Stimulated activated CD4-positive, alpha-beta T cell treated with anti-CD3 and anti-CD28 coated beads, Interleukin-2, amount 100 ng/mL, for 24 hours (primary cell): ENCODE data around the gene MYDGF.
"Not testable (repeated sequence)": the region's sequence is repeated elsewhere in the genome, so short reads cannot be mapped to it uniquely, and the experiment has no call there.

Experiments
- DNase-seq, 2 donors: peaks; one replicate each; pipeline ENCODE4 v3.0.0-alpha.2; 2020

MYDGF gene

DNA sequence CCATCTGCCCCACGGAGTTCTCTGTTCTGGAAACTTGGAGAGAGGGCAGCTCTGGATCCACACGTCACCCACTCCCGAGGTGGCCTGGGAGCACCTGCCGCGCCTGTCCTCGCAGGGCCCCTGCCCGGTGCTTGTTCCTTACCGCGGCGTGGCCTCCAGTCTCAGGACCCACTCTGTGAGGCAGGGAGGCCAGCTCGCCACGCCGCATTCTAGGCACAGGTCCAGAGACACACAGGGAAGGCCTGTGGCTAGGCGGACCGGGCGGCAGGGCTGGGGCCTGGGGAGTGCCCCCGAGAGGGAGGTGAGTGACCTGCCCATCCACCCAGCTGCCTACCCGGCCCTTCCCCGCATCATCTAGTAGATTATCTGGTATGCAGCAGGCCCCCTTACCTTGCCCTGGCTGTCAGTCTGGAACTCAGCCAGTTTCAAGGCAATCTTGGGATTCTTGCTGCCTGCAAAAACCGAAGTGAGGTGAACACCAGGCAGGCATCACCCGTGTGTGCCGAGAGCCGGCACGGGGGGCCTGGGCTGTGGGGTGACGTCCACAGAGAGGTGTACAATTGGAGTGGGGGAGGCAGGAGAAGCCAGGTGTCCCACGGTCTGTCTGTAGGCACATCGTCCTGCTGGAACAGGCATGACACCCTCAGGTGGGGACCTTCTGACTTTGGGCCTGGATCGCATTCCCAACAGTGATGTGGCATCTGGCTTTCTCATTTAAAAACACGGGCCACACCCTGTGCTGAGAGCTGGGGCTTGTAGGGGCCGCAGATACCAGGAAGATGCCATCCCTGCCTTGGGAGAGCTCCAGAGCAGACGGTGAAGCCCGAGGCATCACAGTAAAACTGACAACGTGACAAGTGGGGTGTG, 29.9 kb upstream of the MYDGF start:
- no peak for DNase-seq

DNA sequence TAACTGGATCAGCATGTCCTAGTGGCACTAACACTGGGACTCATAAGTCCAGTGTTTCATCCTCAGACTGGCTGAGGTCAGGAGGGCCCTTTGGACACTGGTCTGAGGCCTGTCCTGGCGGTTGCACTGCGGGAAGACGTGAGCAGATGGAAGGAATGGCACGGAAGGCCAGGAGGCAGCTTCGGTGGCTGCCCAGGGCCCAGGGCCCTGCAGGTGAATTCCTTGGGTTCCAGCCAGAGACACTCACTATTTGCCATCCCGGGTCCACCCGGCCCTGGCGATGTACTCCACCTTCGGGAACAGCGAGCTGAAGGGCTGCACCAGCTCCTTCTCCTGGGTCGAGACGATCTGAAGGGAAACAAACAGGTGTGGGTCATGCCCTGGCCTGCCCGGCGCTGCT, 27.2 kb upstream of the MYDGF start:
- no peak for DNase-seq

DNA sequence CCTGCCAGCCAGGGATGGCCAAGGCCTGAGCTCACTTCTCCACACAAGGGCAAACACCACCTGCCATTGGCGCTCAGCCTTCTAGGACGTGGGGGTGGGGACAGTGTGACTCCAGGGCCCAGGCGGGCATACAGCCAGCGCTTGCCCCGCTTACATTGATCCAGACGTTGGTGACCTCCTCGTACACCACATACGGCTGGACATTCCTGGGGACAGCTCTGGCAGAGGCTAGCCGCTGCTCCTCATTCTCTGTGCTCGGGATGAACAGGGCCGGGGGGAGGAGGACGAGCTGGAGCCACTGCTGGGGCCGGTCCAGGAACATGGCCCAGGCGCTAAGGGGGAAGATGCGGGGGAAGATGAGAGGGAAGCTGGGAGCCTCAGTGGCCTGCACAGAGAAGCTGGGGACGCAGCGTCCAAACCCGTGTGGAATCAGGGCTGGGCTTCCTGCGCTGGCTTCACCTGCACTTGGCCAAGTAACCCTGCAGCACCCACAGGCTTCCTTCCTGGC, 25.1 kb upstream of the MYDGF start:
- no peak for DNase-seq

DNA sequence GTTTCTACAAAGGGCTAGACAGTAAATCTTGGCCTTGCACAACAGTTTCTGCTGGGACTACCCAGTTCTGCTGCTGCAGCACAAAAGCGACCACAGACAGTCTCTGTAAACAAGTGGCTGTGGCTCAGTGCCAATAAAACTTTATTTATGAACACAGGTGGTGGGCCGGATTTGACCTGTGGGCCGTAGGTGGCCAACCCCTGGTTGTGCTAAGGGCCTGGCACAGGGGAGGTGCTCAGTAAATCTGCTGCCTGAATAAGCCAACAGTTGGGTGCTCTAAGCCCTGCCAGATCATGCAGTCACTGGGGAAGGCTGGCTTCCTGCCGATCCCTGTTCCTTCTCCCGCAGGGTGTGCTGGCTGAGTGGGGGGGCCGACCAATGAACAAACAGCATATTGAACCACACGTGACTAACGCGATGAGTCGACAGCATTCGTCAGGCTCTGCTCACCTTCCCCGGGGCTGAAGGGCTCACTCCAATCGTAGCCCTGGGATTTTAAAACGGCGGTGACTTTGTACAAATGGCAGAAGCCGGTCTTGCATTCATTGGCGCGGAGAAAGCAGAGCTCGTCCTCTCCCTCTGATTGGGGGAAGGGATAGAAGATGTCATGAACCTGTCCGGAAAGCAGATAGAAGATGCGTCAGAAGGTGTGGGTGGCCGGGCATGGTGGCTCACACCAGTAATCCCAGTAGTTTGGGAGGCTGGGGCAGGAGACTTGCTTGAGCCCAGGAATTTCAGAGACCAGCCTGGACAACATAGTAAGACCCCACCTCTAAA, 24.3 kb upstream of the MYDGF start:
- DNase-seq, result no peak

DNA sequence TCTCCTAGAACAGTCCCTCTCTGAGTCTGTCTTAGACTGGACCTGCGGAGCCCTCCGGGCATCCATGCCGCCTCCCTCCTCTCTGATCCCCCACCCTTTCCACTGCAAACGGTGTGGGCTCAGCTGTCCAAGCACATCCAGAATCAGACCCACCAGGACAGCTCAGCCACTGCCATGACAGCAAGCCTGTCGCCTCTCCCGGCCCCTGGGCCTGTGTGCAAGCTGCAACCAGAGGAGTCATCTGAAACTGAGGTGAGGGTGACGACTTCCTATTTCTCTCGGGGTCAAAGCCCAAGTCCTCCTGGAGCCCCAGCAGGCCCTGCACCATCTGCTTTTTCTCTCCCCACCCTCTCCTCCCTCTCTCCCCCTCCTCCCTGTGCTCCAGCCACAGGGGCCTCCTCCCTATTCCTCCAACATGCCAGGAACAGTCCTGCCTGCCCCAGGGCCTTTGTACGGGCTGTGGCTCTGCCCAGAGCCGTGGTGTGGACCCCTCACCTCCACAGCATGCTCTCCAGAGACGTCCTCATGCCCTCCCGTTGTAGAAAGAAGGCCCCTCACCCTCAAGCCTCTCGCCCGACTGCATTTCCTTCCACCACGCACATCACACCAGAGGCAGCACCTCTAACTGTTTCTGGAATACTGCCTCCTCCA, 23.5 kb upstream of the MYDGF start:
- DNase-seq, result no peak

DNA sequence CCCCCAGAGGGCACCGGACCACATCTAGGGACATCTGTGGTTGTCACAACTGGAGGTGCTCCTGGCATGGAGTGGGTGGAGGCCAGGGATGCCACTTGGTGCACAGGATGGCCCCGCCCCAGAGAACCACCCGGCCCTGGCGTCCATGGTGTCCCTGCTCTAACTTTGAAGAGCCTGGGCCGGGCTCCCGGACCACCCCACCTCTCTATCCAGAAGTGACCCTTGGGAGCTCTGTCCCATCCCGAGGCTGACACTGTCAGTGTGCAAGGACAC, 22.9 kb upstream of the MYDGF start:
- DNase-seq, result no peak

DNA sequence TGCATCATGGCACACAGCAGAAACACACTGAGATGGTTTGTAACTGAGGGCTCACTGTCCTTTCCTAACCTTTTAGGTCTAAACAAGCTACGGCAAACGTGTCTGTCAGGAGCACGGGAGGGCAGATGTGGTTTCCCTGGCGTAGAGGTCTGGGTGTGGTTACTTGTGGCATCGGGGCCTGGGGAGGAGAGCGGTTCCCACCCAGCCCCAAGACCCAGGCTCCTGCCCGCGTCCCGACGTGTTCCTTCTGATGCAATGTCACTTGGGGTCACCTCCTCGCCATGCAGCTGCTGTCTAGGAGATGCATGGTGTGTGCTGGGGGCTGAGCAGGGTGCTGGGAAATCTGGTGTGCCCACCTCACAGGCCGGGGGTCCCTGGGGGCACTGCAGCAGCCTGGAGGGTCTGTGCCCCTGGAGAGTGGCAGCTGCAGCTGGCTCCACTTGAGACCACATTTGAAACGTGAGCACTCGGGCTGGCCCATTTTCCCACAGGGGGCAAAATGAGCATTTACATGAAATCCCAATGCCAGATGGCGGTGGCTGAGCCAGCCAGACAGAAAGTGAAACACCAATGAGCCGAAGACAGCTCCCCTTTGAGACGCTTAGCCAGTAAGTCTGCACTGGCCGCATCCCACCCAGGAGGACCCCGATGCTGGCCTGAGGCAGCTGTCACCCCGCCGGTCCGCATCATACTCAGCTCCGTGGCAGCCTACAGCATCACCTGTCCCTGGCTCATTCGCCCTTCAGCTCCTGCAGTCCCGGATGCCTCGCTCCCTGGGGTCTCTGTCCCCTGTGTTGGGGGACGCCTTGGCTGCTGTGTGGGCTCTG, 22.3 kb upstream of the MYDGF start:
- no peak for DNase-seq

DNA sequence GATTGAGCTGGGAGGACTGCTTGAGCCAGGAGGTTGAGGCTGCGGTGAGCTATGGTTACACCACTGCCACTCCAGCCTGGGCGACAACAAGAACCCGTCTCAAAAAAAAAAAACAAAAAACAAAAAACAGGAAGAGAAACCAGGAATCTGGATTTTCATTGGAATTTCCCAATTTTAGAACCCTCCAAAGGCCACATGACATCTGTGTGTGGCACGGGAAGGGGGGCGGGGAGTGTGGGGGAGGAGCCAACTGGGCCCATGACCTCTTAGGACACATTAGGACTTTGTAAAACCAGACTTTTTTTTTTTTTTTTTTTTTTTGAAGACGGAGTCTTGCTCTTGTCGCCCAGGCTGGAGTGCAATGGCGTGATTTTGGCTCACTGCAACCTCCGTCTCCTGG, 21.2 kb upstream of the MYDGF start:
- no peak for DNase-seq

DNA sequence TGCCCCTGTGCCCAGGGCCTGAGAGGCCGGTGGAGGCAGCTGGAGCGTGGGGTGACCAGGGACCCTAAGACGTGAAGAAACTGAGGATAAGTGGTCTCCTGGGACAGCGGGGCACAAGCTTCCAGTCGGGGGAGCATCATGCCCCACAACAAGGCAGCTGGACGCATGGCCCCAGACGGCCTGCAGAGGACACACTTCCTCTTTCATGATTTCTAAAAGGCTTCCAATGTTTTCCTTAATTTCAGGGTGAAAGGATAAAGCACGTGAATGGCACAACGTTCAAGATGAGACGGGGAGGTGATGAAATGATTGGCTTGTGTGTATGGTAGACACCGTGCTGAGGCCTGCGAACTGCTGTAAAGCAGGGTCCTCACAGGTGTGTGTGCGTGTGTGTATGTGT, 20.2 kb upstream of the MYDGF start:
- DNase-seq, result no peak

DNA sequence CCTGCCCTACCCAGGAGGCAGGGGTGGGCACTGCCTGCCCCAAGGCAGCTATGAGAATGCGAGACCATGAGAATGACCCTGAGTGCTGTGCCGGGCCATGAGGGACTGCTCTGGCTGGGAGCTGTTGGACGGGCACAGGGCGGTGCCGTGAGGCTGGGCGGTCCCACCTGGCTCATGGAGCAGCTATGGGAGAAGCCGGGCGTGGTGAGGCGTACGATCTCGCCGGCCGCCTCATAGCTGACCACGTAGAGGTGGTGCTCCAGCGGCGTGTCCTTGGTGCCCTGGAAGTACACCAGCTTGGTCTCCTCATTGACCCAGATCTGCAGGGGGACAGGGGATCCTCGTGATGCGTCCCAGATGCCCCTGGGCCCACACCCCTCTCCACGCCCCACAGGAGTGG, 19.3 kb upstream of the MYDGF start:
- DNase-seq, result no peak

DNA sequence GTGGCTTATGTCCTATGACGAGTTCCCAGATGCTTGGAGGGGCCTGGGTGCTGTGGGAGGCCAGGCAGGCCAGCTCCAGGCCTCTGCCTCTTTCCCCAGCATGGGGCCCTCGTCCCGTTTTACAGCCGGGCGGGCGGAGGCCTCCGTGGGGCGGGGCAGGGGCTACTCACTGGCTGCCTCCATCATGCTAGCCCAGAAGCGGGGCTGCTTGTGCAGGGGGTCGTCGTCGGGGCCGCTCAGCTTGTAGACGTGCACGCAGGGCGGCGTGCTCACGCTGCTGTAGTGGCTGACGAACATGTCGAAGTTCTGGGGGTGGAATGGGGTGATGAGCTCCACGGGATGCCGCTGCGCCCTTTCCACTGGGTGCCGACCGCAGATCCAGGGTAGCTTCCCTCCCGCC, 18.4 kb upstream of the MYDGF start:
- DNase-seq, result no peak

DNA sequence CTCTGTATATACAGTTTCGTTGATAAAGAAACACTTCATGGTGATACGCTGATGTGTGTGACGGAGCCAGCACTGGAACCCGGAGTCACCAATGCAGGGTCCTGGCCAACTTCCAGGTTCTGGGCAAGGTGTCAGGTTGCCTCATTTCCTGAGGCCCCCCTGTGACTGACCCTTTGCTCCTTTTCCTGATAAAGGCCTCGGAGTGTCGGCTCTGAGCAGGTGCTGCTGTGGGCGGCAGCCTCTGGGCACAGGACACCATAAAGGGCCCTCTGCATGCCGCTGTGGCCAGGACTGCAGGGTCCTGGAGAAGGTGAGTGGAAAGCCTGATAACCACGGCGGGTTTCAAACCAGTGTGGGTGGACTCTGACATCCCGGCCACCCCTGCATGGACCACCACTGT, 17.3 kb upstream of the MYDGF start:
- DNase-seq, result no peak

DNA sequence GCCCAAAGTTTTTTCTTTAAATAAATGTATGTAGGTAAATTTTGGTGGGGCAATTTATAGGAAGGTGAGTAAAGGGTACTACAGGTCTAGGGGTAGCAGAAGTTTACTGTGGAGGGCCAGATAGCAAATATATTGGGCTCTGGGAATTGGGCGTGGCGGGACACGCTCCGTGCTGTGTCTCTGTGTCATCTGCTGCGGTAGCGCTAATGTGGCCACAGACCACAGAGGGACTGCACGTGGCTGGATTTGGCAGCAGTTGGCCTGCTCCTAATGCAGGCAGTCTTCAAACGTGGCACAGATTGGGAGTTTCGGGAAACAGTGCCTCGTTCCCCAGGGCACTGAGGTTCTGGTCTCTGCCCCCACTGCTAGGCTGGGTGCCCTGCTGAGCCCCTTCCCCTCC, 16.6 kb upstream of the MYDGF start:
- no peak for DNase-seq

DNA sequence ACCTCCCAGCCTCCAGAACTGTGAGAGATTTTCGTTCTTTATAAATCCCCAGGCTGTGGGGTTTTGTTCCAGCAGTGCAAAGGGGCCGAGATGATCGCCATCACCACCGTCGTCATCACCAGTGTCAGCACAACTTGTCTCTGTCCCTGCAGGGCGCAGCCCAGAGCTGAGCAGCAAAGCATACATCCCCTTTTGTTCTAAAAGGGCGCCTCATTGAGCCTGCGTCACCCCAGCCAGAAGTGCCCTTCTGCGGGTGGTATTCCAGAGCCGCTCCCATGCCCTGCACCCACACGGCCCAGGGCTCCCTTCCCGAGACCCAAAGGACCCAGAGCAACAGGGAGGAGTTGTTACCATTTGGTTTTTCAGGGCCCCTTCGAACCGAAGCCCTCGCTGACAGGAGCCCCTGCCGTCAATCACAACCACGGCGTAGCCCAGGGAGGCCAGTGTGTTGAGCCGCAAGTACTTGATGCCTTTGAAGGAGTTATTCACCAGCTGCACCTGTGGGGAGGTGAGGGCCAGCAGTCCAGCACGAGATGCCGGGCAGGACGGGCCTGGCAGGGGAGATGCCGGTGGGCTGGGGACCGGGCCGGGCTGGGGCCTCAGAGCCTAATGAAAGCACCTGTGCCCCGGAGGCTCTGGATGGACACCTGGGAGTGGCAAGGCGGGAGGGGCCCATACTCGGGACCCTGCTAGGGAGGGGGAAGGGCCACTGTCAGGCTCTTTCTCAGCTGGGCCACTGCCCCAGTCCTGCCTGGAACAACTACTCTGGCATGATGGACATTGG, 14.4 kb upstream of the MYDGF start:
- DNase-seq, result no peak

DNA sequence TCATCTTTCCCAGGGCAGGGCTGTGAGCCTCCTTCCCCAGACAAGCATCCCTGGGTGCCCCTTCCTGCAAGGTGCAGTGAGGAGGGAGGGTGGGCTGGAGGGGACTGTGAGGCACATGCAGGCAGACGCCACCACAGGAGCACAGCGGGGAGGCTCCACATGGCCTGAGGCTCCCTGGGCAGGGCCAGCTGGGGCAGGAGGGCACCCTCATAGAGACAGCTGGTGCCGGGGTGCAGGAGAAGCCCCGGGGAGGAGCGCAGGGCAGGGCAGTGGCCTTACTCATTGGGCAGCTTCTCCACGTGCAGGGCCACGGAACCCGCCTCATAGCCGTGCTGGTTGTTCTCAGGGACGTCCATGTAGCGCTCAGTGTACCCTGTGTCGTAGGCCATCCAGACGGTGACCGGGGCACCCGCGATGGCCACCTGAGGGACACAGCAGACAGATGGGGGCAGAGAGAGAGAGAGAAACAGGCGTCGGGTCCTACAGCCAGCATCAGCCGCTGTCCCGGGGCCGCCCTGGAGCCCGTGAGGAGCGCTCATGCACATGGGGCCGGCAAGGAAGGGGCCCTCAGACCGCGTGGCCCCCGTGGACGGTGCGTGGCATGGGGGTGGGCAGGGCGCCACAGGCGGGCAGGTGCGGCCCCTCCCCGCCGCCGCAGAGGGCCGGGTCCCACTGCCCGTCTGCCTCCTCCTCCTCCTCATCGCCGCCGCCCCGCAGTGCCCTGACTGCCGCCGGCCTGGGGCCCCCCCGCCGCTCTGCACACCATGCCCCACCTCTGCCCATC, 12.5 kb upstream of the MYDGF start:
- no peak for DNase-seq

DNA sequence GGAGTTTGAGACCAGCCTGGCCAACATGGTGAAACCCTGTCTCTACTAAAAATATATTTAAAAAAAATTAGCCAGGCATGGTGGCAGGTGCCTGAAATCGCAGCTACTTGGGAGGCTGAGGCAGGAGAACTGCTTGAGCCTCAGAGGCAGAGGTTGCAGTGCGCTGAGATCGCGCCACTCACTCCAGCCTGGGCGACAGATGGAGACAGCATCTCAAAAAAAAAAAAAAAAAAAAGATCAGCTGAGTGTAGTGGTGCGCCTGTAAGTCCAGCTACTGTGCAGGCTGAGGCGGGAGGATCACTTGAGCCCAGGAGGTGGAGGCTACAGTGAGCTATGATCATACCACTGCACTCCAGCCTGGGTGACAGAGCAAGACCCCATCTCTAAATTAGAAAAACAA, 9.9 kb upstream of the MYDGF start:
- not testable (repeated sequence) for DNase-seq

DNA sequence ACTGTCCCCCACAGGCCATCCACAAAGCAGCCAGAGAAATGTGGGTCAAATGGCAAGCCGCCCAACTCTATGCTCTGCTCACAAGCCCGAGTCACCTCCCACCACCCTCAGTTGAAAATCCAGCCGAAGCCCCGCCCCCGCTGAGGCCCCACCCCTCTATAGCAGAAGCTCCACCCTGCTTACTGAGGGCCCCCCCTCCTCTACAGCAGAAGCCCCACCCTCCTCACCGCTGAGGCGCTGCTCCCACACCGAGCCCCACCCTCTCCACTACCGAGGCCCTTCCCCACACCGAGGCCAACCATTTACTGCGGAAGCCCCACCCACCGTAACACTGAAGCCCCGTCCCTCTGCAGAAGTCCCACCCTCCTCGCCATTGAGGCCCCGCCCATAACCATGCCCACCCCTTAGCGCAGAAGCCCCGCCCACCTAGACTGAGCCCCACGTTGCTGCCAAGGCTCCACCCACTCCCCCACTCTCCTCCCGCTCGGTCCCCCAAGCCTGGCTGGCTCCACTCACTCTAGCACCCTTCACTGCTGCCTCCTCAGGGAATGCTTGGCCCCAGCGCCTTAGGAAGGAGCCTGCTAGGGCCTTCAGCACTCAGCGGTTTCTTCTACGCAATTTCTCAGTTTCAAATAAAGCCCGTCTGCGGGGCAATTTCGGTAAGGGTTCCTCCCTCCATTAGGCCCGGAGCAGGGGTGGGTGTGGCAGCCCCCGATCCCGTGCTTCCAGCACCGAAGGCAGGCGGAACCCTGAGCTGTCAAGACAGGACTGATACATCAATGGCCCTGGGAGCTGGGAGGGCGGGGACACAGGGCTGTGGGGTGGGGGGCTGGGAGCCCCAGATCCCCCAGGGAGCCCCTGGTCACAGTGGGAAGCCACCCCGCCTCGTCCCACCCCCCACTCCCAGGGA, 9.0 kb upstream of the MYDGF start:
- peak; percentile 21 to 24 for DNase-seq

DNA sequence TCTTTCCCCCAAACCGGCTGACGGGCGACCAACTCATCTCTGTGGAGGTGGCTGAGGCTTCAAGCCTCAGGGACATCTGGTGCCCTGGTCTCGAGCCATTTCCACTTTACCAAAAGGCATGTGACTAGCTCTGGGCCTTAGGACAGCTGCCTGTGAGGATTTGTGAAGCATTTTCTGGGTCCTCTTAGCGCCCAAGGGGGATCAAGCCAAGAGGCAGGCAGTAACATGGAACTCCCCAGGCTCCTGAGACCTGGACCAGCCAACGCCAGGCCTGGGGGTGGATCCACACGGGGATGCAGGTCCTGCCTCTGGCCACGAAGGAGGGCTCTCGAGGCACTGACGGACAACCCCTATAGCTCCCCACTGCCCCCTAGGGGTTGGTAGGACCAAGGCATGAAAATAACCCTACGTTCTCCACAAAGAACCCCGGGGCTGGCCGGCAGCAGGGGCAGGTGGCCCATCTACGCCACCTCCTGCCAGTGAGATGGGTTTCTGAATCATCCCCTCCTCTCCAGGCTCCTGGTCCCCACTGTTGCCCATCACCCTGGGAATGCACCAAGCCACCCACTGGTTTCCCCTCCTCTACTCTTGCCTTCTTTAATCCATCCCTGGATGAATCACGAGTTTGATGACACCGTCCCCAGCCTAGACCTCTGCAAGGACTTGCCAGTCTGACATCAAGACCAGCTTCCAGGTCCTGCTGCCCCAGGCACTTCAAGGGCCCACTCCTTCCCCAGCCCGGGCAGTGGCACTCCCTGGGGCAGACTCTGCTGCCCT, 7.0 kb upstream of the MYDGF start:
- peak; percentile 31 to 47 for DNase-seq

DNA sequence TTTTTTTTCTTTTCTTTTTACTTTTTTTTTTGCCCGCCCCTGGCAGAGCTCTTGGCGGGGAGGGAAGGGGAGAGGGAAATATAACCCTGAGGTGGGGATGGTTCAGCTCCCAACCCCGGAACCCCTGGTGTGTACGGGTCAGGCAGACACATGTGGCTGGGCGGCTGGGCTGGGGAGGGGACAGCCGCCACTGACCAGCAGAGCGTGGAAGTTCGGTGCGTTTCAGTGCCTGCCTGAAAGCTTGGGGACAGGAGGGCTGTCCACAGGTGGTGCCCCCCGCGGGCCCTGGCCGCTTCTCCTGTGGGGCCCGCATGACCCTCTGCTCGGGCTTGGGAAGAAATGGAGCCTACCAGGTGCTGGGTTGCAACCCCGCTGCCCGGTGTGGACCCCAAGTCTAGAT, 5.2 kb upstream of the MYDGF start:
- DNase-seq, result no peak
